DOHH2 (cell line): ENCODE results near the gene ARRB2.

Experiments
- CTCF ChIP-seq: fragments of 200-600 bp; sonication (generic); IDR thresholded peaks from one replicate; pipeline ENCODE4 v1.5.1; 2014; ENCODE audit warnings: antibody characterized with exemption, mild to moderate bottlenecking, low read depth, low read length; ENCODE audit not compliant: poor library complexity, severe bottlenecking
- EZH2phosphoT487 ChIP-seq: fragments of 200-600 bp; sonication (generic); IDR thresholded peaks from 2 replicates; pipeline ENCODE4 v1.6.1; 2017; ENCODE audit warnings: borderline replicate concordance, mild to moderate bottlenecking, antibody characterized with exemption, low read length, moderate library complexity, mixed read lengths

GRCh38 chr17:4734857-4735475 is 24.5 kb downstream of the ARRB2 start:
- no peak for TF ChIP-seq CTCF
- TF ChIP-seq EZH2phosphoT487: no peak
